Mesendoderm (in vitro differentiated cells): Measurements from ENCODE around the gene CDC34.

Experiments
- DNase-seq: peaks from one replicate; pipeline ENCODE4 v3.0.0; 2013
- H2AK5ac ChIP-seq: 2 replicates; pipeline ENCODE4 v1.6.1; 2013; ENCODE audit warnings: low read length, inconsistent platforms
- H2BK120ac ChIP-seq: 2 replicates; pipeline ENCODE4 v1.6.1; 2013; ENCODE audit warnings: low read depth, mild to moderate bottlenecking, low read length, moderate library complexity, mixed read lengths
- H2BK15ac ChIP-seq: replicated peaks from 2 replicates; pipeline ENCODE4 v1.6.1; 2013; ENCODE audit warnings: low read depth, mild to moderate bottlenecking, moderate library complexity
- H2BK5ac ChIP-seq: 2 replicates; pipeline ENCODE4 v1.6.1; 2013; ENCODE audit warnings: low read length, inconsistent platforms
- H3K18ac ChIP-seq: 2 replicates; pipeline ENCODE4 v1.6.1; 2013; ENCODE audit warnings: mild to moderate bottlenecking, low read length, mixed read lengths
- H3K23ac ChIP-seq: one replicate; pipeline ENCODE4 v1.6.1; 2013; ENCODE audit warnings: low read length
- H3K27ac ChIP-seq: 2 replicates; pipeline ENCODE4 v1.5.1; 2013; ENCODE audit warnings: low read depth, mild to moderate bottlenecking, inconsistent platforms, low read length, moderate library complexity
- H3K27me3 ChIP-seq: 2 replicates; pipeline ENCODE4 v1.6.1; 2013; ENCODE audit warnings: low read length, control low read depth, mild to moderate bottlenecking, inconsistent platforms; ENCODE audit not compliant: insufficient read depth, poor library complexity
- H3K36me3 ChIP-seq: 2 replicates; pipeline ENCODE4 v1.6.1; 2013; ENCODE audit warnings: low read length, inconsistent platforms; ENCODE audit not compliant: control insufficient read depth, insufficient read depth
- H3K4ac ChIP-seq: one replicate; pipeline ENCODE4 v1.6.1; 2013; ENCODE audit warnings: low read depth, mild to moderate bottlenecking, low read length, moderate library complexity
- H3K4me1 ChIP-seq: 2 replicates; pipeline ENCODE4 v1.6.1; 2013; ENCODE audit warnings: low read depth, low read length, inconsistent platforms; ENCODE audit not compliant: control insufficient read depth
- H3K4me2 ChIP-seq: 2 replicates; pipeline ENCODE4 v1.6.1; 2013; ENCODE audit warnings: low read length
- H3K4me3 ChIP-seq: 2 replicates; pipeline ENCODE4 v1.5.1; 2013; ENCODE audit warnings: mild to moderate bottlenecking, low read length
- H3K56ac ChIP-seq: one replicate; pipeline ENCODE4 v1.6.1; 2013; ENCODE audit warnings: low read length
- H3K79me1 ChIP-seq: 2 replicates; pipeline ENCODE4 v1.6.1; 2013; ENCODE audit warnings: low read length, inconsistent platforms
- H3K79me2 ChIP-seq: 2 replicates; pipeline ENCODE4 v1.6.1; 2013; ENCODE audit warnings: mild to moderate bottlenecking, low read length; ENCODE audit not compliant: control insufficient read depth, insufficient read depth
- H3K9ac ChIP-seq: 2 replicates; pipeline ENCODE4 v1.6.1; 2013; ENCODE audit warnings: low read length, inconsistent platforms
- H4K5ac ChIP-seq: one replicate; pipeline ENCODE4 v1.6.1; 2013; ENCODE audit warnings: low read length
- H4K8ac ChIP-seq: one replicate; pipeline ENCODE4 v1.6.1; 2013; ENCODE audit warnings: low read depth, mild to moderate bottlenecking, control low read depth, low read length, moderate library complexity
- WGBS: extraction: QIAGEN DNeasy Blood & Tissue Kit; methylation state at CpG from one replicate; pipeline ENCODE4 v1.1.7; 2013; ENCODE audit warnings: low lambda C conversion rate, missing lambda C conversion rate; ENCODE audit not compliant: insufficient coverage; ENCODE audit errors: extremely low coverage; 5-methylcytosine and 5-hydroxymethylcytosine counted together

The CDC34 gene

DNA sequence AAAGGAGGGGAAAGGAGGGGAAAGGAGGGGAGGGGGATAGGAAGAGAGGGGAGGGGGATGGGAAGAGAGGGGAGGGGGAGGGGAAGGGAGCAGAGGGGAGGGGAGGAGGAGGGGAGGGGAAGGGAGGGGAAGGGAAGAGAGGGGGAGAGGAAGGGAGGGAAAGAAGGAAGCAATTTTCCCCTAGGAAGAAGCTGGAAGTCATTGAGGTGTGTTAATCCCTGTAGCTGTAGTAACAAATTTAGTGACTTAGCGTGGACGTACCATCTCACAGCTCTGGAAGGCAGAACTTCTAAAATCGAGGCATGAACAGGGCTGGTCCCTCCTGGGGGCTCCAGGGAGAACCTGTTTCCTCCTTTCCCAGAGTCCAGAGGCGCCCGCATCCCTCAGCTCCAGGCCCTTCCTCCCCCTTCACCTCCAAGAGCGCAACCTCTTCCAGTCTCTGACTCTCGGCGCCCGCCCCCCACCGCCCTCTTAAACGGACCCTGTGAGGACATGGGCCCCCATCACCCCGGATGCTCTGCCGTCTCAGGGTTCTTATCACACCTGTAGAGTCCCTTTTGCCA lies 5.6 kb upstream of the CDC34 start:
- H3K4me3 ChIP-seq: no peak overlapping the region
- no peak overlapping the region for H3K4me2 ChIP-seq
- no peak overlapping the region for H3K9ac ChIP-seq
- no peak overlapping the region for H3K4ac ChIP-seq
- no peak overlapping the region for H2BK15ac ChIP-seq
- no peaks in the 10 kb centered on the region for H3K4me1 ChIP-seq
- no peak overlapping the region for H4K8ac ChIP-seq
- H3K18ac ChIP-seq: no peak overlapping the region
- H3K56ac ChIP-seq: no peak overlapping the region
- no peak overlapping the region for H3K23ac ChIP-seq
- H3K27ac ChIP-seq: no peak overlapping the region
- no peaks in the 10 kb centered on the region for H3K36me3 ChIP-seq
- no CpG with 5 or more reads among the region's 13 CpGs for WGBS
- no peaks in the 10 kb centered on the region for H3K79me2 ChIP-seq
- no peaks in the 10 kb centered on the region for H3K79me1 ChIP-seq
- no peak for DNase-seq
- H3K27me3 ChIP-seq: no peaks in the 10 kb centered on the region
- no peak overlapping the region for H4K5ac ChIP-seq
- no peak overlapping the region for H2BK120ac ChIP-seq
- no peak overlapping the region for H2BK5ac ChIP-seq
- H2AK5ac ChIP-seq: no peak overlapping the region

- Histone ChIP-seq H2AK5ac (peak overlapping the region; percentile 90), H3K4me3 (no peak overlapping the region), H3K79me2 (peaks cover 33% of the 10 kb centered on the region), H2BK15ac (no peak overlapping the region), H2BK5ac (no peak overlapping the region), H3K36me3 (no peaks in the 10 kb centered on the region), H3K27ac (peak overlapping the region; percentile 98), H4K5ac (no peak overlapping the region), H3K23ac (no peak overlapping the region), H3K79me1 (peaks cover 15% of the 10 kb centered on the region), H4K8ac (no peak overlapping the region), H3K4ac (no peak overlapping the region), H3K56ac (peak overlapping the region; percentile 100), H2BK120ac (no peak overlapping the region), H3K9ac (peak overlapping the region; percentile 97), H3K27me3 (no peaks in the 10 kb centered on the region), H3K4me1 (peaks cover 4% of the 10 kb centered on the region), H3K18ac (peak overlapping the region; percentile 62), H3K4me2 (peak overlapping the region; percentile 68)
- no CpG with 5 or more reads among the region's 38 CpGs for WGBS
- DNase-seq: no peak
Measured at GRCh38 chr19:530134-531008, 1.2 kb upstream of the CDC34 start.

- Histone ChIP-seq H2BK5ac (peak overlapping the region; percentile 84), H3K36me3 (no peaks in the 10 kb centered on the region), H3K79me1 (peaks cover 17% of the 10 kb centered on the region), H3K9ac (peak overlapping the region; percentile 97), H3K56ac (peak overlapping the region; percentile 100), H3K27ac (peak overlapping the region; percentile 98), H4K8ac (no peak overlapping the region), H2AK5ac (no peak overlapping the region), H2BK15ac (no peak overlapping the region), H3K23ac (no peak overlapping the region), H4K5ac (no peak overlapping the region), H3K27me3 (no peaks in the 10 kb centered on the region), H3K4ac (no peak overlapping the region), H3K4me1 (peaks cover 4% of the 10 kb centered on the region), H3K79me2 (peaks cover 35% of the 10 kb centered on the region), H2BK120ac (no peak overlapping the region), H3K4me2 (peak overlapping the region; percentile 68), H3K18ac (peak overlapping the region; percentile 93), H3K4me3 (peak overlapping the region; percentile 82)
- DNase-seq: peak; percentile 93
- WGBS: no CpG with 5 or more reads among the region's 103 CpGs
Measured at GRCh38 chr19:531009-531752, 379 bp upstream of the CDC34 start.

DNA sequence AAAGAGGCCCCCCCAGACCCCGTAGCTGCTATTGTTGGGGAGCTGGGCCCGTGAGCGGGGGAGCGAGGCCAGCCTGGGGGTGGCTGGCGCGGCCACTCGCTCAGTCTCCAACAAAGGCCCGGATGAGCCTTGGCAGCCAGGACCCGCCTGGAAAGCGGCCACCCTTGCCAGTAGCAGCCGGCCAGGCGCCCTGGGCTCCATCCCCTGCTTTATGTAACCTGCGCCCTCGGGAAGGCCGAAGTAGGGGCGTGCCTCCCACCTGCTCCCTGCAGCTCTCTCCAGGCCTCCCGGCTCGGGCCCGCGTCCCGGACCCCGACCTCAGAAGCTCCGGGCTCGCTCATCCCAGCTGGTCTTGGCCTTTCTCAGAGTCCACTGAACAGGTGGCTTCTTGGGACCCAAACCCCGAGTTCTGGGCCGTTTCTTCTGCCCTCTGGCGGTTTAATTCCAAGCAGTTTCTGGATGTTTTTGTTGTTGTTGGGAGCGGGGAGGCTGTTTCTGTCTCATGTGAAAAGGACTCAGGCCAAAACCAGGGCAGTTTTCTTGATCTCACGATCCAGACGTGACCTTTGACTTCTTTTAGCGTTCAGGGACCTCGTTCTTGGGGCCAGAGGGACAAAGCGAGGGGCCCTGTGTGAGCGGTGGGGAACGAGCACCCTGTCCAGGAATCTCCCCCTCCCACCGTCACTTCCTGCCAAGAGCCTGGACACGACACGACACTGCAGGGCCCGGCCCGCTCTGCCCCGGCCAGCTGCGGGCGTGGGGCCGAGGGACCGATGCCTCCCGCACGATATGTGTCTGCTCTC lies 1.2 kb downstream of the CDC34 start:
- H3K36me3 ChIP-seq: no peaks in the 10 kb centered on the region
- H3K56ac ChIP-seq: peak overlapping the region; percentile 93
- H3K4ac ChIP-seq: no peak overlapping the region
- H3K4me2 ChIP-seq: peak overlapping the region; percentile 95
- peaks cover 4% of the 10 kb centered on the region for H3K4me1 ChIP-seq
- no peak overlapping the region for H4K5ac ChIP-seq
- H2BK15ac ChIP-seq: no peak overlapping the region
- H3K18ac ChIP-seq: peak overlapping the region; percentile 15
- H3K79me2 ChIP-seq: peaks cover 35% of the 10 kb centered on the region
- H3K27me3 ChIP-seq: no peaks in the 10 kb centered on the region
- peaks cover 17% of the 10 kb centered on the region for H3K79me1 ChIP-seq
- H2AK5ac ChIP-seq: no peak overlapping the region
- H4K8ac ChIP-seq: no peak overlapping the region
- H3K4me3 ChIP-seq: peak overlapping the region; percentile 93
- no CpG with 5 or more reads among the region's 47 CpGs for WGBS
- H3K23ac ChIP-seq: peak overlapping the region; percentile 66
- H3K27ac ChIP-seq: peak overlapping the region; percentile 64
- H2BK5ac ChIP-seq: no peak overlapping the region
- DNase-seq: peak; percentile 85
- no peak overlapping the region for H2BK120ac ChIP-seq
- peak overlapping the region; percentile 94 for H3K9ac ChIP-seq

- Histone ChIP-seq H3K4me2 (peak overlapping the region; percentile 95), H2BK5ac (no peak overlapping the region), H3K4ac (no peak overlapping the region), H3K79me2 (peaks cover 35% of the 10 kb centered on the region), H3K27me3 (no peaks in the 10 kb centered on the region), H3K23ac (peak overlapping the region; percentile 66), H2BK120ac (no peak overlapping the region), H3K27ac (peak overlapping the region; percentile 64), H2AK5ac (no peak overlapping the region), H3K18ac (no peak overlapping the region), H4K8ac (no peak overlapping the region), H3K4me3 (peak overlapping the region; percentile 93), H2BK15ac (no peak overlapping the region), H3K56ac (peak overlapping the region; percentile 93), H4K5ac (no peak overlapping the region), H3K9ac (peak overlapping the region; percentile 94), H3K4me1 (peaks cover 4% of the 10 kb centered on the region), H3K36me3 (peaks cover 2% of the 10 kb centered on the region), H3K79me1 (peaks cover 19% of the 10 kb centered on the region)
- WGBS: no CpG with 5 or more reads among the region's 25 CpGs
- DNase-seq: no peak
Measured at GRCh38 chr19:533364-534058, 2.0 kb downstream of the CDC34 start.
